ENCODE results near the gene ZNF660. TPM values are rescaled to one million over a fixed set of nuclear protein-coding genes. Genes with fewer than 3 reads are reported as not detected.
"Not testable (repeated sequence)": the region's sequence is repeated elsewhere in the genome, so short reads cannot be mapped to it uniquely, and the experiment has no call there.

ZNF660 gene
- total RNA-seq, 2 donors from 2014 or later, result 2.4 to 2.9 TPM

DNA sequence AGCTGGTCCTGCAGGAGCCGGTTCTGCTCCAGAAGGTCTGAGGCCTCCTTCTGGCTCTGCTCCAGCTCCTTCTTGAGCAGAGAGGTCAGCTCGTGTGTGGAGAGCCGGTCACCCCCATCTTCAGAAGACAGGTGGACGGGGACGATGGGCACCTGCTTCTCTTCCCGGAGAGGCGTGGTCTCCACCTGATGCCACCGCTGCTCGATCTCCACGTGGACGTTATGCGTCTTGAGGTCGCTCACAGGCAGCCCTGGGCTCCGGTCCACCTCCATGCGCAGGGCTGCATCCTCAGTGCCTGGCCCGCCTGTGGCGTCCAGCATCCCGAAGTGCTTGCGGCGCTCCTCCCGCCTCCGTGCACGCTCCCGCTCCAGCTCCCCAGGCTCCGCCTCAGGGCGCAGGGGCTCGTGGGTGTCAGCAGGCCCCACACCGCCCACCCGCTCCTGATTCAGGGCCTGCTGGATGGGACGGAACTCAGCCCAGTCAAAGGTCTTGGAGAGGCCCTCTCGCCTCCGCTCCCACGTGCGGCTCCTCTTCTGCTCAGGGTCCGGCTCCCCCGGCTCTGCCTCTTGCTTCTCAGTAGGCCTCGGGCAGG lies 5.7 kb upstream of the ZNF660 start:
- H3K4me3 ChIP-seq; intact Hi-C loops (cut with DNase I); H3K9me3 ChIP-seq; H3K27ac ChIP-seq; H3K4me1 ChIP-seq (replicated peaks); H3K36me3 ChIP-seq; DNase-seq (ENCODE audit: low spot score); H3K27me3 ChIP-seq (replicated peaks; ENCODE audit: insufficient read depth): not testable (repeated sequence)
- 93% methylated on average over 36 of the region's 37 CpGs for WGBS

- H3K27ac ChIP-seq; intact Hi-C loops (cut with DNase I); H3K9me3 ChIP-seq; H3K36me3 ChIP-seq; DNase-seq (ENCODE audit: low spot score); H3K27me3 ChIP-seq (replicated peaks; ENCODE audit: insufficient read depth); H3K4me1 ChIP-seq (replicated peaks); H3K4me3 ChIP-seq: not testable (repeated sequence)
- WGBS, result 98% methylated on average over 15 of the region's 15 CpGs
Observed at GRCh38 chr3:44579749-44580148, 5.0 kb upstream of the ZNF660 start.

GRCh38 chr3:44580971-44581370 lies 3.8 kb upstream of the ZNF660 start:
- DNase-seq (ENCODE audit: low spot score); H3K4me3 ChIP-seq; intact Hi-C loops (cut with DNase I); H3K27ac ChIP-seq; H3K4me1 ChIP-seq (replicated peaks); H3K36me3 ChIP-seq; H3K9me3 ChIP-seq; H3K27me3 ChIP-seq (replicated peaks; ENCODE audit: insufficient read depth): not testable (repeated sequence)
- 47% methylated on average over 62 of the region's 62 CpGs for WGBS

DNA sequence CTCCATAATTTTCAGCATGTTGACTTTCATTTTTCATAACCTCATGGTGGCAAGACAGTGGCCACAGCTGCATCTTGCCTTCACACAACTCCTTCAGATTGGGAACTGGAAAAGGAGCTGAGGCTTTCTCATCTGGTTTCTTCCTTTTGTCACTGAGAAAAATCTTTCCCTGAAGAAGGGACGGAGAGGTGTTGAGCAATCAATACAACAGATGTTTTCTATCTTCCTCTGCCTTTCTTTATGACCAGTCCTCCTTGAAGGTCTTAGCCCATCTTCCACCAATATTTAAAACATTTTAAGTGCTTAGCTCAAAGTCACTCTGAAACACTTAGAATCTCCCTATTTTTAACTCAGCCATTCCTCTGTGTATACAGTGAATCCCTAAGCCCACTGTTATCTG lies 11.9 kb downstream of the ZNF660 start:
- WGBS, result 68% methylated on average over 1 of the region's 1 CpG
- H3K9me3 ChIP-seq, result no peaks in the 10 kb centered on the region
- no peaks in the 10 kb centered on the region for H3K4me1 ChIP-seq (replicated peaks)
- no peaks in the 10 kb centered on the region for H3K36me3 ChIP-seq
- no peak for DNase-seq (ENCODE audit: low spot score)
- no peak overlapping the region for H3K27ac ChIP-seq
- H3K27me3 ChIP-seq (replicated peaks; ENCODE audit: insufficient read depth), result no peaks in the 10 kb centered on the region
- no peak overlapping the region for H3K4me3 ChIP-seq
- intact Hi-C loops (cut with DNase I), result no loop called here
- TF ChIP-seq POLR2AphosphoS5 (IDR thresholded peaks at IDR 0.05), result no peak
- TF ChIP-seq, protein P1, sequence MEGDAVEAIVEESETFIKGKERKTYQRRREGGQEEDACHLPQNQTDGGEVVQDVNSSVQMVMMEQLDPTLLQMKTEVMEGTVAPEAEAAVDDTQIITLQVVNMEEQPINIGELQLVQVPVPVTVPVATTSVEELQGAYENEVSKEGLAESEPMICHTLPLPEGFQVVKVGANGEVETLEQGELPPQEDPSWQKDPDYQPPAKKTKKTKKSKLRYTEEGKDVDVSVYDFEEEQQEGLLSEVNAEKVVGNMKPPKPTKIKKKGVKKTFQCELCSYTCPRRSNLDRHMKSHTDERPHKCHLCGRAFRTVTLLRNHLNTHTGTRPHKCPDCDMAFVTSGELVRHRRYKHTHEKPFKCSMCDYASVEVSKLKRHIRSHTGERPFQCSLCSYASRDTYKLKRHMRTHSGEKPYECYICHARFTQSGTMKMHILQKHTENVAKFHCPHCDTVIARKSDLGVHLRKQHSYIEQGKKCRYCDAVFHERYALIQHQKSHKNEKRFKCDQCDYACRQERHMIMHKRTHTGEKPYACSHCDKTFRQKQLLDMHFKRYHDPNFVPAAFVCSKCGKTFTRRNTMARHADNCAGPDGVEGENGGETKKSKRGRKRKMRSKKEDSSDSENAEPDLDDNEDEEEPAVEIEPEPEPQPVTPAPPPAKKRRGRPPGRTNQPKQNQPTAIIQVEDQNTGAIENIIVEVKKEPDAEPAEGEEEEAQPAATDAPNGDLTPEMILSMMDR (IDR thresholded peaks at IDR 0.05), result no peak
- TF ChIP-seq POLR2A (IDR thresholded peaks at IDR 0.05), result no peak

DNA sequence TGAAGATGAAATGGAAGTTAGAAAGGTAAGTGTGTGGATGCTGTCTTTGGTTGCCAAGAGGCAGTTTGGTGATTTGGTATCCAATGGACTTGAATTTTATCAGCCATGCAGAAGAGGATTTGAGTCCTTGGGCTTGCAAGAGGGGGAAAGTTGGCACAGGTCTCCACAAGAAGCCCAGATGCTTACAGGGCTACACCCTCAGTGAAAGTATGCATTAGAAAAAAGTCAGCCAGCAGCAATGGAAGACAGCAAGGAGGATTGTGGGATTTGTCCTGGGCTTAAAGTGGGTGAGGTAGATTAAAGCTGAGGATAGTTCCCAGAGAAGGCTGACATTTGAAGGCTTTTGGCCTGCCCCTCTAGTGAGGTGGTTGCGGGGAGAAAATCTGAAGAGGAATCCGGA lies 17.0 kb downstream of the ZNF660 start:
- TF ChIP-seq POLR2AphosphoS5 (IDR thresholded peaks at IDR 0.05) (no peak), POLR2A (IDR thresholded peaks at IDR 0.05) (no peak)
- TF ChIP-seq, protein P1 (IDR thresholded peaks at IDR 0.05), result no peak
- H3K4me1 ChIP-seq (replicated peaks), result no peaks in the 10 kb centered on the region
- H3K36me3 ChIP-seq, result no peaks in the 10 kb centered on the region
- H3K27ac ChIP-seq, result no peak overlapping the region
- WGBS, result 99% methylated on average over 2 of the region's 2 CpGs
- H3K27me3 ChIP-seq (replicated peaks; ENCODE audit: insufficient read depth), result no peaks in the 10 kb centered on the region
- DNase-seq (ENCODE audit: low spot score), result no peak
- H3K4me3 ChIP-seq, result no peak overlapping the region
- no peaks in the 10 kb centered on the region for H3K9me3 ChIP-seq
- intact Hi-C loops (cut with DNase I), result no loop called here

- TF ChIP-seq POLR2A (IDR thresholded peaks at IDR 0.05) (no peak), POLR2AphosphoS5 (IDR thresholded peaks at IDR 0.05) (no peak)
- TF ChIP-seq, protein P1 (IDR thresholded peaks at IDR 0.05), result no peak
- DNase-seq (ENCODE audit: low spot score), result no peak
- Histone ChIP-seq H3K36me3 (no peaks in the 10 kb centered on the region), H3K4me1 (replicated peaks) (no peaks in the 10 kb centered on the region), H3K9me3 (no peaks in the 10 kb centered on the region), H3K4me3 (no peak overlapping the region), H3K27me3 (replicated peaks; ENCODE audit: insufficient read depth) (no peaks in the 10 kb centered on the region), H3K27ac (no peak overlapping the region)
- intact Hi-C loops (cut with DNase I), result no loop called here
Observed at GRCh38 chr3:44612678-44613077, 27.9 kb downstream of the ZNF660 start.

All from prostate gland (tissue), 2 donors.